Embryonic facial prominence (tissue), 1 donor: ENCODE measurements around the gene AGFG2.
A peak's percentile ranks its signal among the peaks of the same experiment; 100 is the strongest.

Experiments used
- DNase-seq: peaks from one replicate; pipeline ENCODE4 v3.0.0-alpha.2; 2016; ENCODE audit errors: extremely low spot score

The AGFG2 gene

DNA sequence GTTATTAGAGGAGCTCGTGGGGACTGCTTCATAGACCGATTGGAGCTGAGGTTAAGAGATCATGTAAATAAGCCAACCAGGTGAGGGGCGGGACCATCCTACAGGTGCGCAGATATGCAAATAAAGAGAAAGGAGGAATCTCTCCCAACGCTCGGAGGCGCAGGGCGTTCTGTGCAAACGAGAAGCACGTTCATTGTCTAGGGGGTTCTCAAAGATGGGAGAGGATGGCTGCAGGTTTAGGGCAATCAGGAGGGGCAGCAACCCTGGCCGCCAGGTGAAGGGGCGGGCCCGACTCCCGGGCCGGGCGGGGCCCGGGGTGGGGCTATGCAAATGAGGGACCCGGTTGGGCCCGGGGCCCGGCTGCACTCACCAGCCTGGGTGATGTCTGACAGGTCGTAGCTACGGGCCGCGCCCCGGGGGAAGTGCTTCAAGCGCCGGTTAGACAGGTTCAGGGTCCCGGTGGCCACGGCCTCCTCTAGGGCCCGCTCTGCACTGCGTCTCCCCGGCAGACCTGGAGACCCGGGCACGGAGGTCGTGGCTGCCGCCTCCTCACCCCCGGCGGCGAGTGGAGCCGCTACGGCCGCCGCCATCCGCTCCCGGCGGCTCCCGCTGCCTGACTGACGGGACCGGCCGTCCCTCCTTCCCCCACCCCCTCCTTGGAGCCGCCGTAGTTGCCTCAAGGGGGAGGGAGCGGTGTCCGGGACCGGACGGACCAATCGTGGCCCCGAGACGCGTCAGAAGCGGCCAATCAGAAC lies 46.7 kb downstream of the AGFG2 start, which contains the start of gene LRCH4:
Gene LRCH4 (minus strand): TSS at position 619 of the 755 bp plus-strand sequence. CDS start 29 bp downstream, at position 590.
- no peak for DNase-seq

DNA sequence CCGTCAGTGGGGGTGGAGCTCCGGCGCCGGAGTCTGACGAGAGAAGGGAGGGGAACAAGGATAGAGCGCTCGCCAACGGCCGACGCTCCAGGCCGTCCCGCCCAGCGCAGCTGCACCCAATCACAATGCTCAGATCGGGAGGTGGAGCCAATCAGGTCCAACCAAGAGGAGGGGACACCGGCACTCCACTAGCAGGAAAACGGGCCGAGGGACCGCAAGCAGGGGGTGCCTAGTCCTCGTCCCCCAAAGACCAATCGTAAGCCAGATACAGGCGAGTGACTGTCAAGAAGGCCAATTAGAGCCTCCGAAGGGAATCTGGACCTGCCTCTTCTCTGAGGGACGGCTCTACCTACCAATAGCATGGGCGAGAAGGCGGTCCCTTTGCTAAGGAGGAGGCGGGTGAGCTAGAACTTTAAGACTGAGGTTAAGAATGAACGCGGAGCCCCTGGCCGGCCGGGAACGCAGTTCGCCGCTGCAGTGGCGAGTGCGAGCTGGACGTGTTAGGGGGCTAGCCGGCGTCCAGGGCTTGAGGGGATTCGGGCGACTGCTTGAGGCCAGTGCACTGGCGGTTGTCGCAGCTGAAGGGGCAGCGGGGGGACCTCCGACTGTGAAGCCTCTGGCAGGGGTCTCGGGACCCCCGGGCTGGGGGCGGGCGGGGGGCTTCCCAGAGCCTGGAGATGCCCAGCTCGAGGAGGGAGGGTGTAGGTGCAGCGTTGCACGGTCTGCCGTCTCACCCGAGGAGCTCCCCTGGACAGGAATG lies 47.4 kb downstream of the AGFG2 start, which contains the start of gene FBXO24:
Gene FBXO24 (plus strand): TSS at position 63 of the 760 bp plus-strand sequence. CDS start 298 bp downstream, at position 361.
- DNase-seq: peak; percentile 100

DNA sequence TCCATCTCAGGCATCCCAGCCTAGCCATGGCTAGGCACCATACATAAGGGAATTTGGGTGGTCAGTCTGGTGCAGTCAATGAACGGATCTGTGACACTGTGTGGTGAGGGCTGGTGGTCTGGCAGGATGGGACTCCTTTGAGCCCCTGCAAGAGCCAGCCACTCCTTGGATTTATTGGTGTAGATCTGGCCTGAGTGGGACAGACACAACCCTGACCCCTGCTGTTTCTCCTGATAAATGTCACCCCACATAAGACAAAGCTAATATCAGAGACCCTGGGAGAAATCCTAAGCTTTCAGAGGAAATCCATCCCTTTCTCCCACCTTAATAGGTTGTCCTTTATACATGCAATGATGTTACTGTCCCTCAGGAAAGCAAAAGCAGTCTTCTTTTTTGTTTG lies 49.4 kb downstream of the AGFG2 start:
- DNase-seq: no peak

DNA sequence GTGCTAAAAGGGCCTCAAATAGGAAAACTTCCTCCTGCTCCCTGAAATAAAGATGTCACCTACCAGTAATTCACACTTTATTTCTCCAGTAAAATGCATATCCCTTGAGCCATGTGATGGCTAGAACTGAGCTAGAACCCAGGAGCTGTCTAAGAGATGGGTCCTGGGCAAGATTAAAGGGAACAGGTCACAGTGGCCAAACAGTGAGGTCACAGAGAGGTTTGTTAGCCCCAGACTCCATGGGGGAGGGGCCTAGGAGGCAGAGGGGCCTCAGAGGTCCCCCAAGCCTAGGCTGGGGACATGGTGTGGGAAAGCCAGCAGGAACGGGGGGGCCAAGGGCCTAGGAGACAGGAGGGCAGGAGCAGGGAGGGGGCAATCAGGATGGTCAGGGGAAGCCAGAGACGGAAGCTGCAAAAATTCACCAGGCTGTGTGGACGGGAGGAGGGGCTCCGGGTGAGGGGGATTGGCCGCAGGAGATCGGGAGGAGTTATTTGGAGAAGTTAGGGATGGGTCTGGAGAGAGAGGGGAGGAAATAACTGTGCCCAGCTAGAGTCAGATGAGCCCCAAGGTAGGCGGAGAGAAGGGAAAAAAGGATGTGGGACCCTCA lies 50.4 kb downstream of the AGFG2 start:
- DNase-seq: no peak

DNA sequence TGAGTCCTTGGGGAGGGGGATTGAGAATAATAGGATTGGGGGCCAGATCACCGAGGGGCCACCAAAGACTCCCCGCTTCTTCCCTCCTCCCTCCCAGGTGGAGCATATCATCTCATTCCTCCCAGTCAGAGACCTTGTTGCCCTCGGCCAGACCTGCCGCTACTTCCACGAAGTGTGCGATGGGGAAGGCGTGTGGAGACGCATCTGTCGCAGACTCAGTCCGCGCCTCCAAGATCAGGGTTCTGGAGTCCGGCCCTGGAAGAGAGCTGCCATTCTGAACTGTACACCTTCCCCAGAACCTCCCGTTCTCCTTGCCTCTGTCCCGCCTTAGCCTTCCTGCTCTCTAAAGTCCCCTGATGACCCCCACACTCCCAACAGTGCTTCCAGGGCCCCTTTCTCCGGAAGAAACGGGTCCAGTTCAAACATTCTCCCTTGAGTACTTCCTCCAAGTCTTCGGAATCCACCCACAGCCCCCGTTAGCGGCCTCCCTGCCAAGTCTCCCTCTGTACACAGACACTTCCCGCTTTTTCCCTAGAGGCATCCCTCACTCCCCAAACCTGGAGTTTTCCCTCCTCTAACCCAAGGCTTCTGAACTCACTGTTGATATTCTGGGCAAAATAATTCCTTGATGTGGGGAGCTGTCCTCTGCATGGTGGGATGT lies 51.2 kb downstream of the AGFG2 start:
- no peak for DNase-seq

DNA sequence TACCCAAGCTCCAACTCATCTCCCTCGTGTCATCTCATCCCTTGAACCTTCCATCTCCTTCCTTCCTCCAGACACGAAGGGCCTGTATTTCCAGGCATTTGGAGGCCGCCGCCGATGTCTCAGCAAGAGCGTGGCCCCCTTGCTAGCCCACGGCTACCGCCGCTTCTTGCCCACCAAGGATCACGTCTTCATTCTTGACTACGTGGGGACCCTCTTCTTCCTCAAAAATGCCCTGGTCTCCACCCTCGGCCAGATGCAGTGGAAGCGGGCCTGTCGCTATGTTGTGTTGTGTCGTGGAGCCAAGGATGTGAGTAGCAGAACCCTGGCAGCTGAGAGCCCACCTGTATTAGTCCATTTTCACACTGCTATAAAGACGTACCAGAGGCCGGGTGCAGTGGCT lies 52.6 kb downstream of the AGFG2 start:
- DNase-seq: no peak

DNA sequence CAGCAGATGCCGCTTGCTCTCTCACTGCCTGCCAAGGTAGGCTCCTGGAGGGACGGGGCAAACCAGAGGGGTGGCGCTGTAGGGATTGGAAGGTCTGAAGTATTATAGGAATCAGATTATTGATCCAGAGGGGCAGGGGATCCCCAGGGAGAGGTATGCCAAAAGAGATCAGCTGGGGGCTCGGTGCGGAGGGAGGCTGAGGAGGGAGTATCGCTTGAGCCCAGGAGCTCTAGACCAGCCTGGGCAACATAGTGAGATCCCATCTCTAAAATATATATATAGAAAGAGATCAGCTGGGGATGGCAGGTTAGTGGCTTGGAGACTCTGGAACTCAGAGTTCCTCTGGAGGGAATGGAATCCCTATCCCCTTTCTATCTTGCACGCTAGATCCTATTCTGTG lies 56.2 kb downstream of the AGFG2 start:
- DNase-seq: no peak

DNA sequence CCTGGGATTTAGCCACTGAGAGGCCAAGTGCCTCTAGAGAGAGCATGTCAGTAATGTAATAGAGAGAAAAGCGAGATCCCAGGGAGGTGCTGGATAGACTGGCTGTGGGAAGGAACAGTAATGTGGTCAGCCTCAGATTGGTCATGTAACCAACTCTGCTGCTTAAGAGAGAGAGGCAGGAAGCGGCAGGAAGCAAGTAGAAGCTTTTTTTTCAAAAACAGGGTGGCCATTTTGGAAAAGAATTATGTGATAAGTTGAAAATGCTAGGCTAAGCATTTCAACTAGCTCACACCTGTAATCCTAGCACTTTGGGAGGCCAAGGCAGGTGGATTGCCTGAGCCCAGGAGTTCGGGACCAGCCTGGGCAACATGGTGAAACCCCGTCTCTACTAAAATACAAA lies 59.4 kb downstream of the AGFG2 start:
- no peak for DNase-seq

DNA sequence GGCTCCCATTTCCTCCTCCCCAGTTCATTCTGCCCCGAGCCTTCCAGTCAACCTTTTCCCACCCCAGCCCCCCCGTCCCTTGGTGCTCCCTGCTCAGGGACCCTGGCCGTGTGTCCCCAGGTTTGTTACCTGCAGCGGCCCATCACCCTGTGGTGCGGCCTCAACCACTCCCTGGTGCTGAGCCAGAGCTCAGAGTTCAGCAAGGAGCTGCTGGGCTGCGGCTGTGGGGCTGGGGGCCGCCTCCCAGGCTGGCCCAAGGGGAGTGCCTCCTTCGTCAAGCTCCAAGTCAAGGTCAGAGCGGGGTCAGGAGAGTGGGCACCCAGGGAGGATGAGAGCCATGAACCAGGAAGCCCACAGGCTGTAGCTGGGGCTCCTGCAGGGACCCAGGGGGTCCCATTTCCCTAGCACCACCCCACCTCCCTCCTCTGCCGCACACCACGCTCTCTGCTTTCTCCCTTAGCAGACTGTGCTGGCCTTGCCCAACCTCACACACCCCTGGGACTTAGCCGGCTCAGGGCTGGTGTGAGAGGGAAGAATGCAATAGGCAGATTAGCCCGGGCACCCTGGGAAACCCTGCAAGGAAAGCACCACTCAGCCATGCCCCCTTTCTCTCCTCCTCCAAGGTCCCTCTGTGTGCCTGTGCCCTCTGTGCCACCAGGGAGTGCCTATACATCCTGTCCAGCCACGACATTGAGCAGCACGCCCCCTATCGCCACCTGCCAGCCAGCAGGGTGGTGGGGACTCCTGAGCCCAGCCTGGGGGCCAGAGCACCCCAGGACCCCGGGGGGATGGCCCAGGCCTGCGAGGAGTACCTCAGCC lies 61.1 kb downstream of the AGFG2 start:
- DNase-seq: no peak

DNA sequence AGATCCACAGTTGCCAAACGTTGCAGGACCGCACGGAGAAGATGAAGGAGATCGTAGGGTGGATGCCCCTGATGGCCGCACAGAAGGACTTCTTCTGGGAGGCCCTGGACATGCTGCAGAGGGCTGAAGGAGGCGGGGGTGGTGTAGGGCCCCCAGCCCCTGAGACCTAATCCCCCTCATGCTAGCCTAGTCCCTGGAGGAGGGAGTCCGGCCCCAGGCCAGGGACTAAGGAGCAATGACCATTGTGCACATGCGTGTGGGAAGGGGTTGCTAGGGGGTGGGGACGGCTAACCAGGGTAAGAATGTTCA lies 61.7 kb downstream of the AGFG2 start:
- DNase-seq: no peak

DNA sequence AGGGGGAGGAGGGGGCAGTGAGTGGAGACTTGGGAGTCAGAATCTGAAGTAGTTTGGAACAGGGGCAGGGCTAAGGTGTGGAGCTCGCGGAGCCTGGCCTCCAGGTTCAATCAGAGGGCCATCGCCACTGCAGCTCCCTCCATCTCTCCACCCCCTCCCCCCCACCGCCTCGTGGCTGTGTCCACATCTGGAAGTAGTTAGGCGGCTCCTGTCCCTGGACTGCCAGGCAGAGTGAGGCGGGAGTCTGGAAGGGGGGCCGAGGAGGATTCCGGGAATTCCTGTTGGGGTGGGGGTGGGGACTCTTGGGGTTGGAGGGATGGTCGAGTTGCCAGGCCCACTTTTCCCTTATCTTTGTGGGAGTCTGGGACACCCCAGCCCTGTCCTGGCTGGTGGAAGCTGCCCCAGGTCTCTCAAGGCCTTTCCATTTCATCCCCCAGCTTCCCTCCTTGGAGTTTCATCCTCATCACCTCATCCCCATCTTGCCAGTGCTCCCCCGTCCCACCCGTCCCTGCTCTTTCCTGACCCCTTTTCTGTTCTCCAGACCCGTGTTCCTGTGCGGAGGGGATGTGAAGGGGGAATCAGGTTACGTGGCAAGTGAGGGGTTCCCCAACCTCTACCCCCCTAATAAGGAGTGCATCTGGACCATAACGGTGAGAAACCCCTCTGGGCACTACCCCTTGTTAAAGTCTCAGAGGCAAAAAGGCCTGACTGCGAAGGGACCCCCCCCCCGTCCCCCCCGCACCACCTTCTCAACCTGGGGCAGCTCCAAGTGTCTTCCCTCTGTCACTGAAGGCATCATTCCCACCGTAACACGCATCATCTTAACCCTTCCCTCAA lies 64.1 kb downstream of the AGFG2 start:
- DNase-seq: peak; percentile 73

DNA sequence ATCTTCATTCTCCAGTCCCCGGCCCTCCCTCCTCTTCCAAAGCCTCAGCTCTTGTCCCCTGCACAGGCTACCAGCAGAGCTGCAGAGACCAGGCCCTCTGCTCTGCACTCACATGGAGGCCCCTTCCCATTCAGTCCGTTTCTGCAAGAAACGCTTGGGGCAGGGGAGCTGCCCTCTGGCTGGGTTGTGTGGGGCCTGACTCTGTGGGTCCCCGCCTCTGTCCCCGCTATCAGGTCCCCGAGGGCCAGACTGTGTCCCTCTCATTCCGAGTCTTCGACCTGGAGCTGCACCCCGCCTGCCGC lies 64.7 kb downstream of the AGFG2 start:
- no peak for DNase-seq

DNA sequence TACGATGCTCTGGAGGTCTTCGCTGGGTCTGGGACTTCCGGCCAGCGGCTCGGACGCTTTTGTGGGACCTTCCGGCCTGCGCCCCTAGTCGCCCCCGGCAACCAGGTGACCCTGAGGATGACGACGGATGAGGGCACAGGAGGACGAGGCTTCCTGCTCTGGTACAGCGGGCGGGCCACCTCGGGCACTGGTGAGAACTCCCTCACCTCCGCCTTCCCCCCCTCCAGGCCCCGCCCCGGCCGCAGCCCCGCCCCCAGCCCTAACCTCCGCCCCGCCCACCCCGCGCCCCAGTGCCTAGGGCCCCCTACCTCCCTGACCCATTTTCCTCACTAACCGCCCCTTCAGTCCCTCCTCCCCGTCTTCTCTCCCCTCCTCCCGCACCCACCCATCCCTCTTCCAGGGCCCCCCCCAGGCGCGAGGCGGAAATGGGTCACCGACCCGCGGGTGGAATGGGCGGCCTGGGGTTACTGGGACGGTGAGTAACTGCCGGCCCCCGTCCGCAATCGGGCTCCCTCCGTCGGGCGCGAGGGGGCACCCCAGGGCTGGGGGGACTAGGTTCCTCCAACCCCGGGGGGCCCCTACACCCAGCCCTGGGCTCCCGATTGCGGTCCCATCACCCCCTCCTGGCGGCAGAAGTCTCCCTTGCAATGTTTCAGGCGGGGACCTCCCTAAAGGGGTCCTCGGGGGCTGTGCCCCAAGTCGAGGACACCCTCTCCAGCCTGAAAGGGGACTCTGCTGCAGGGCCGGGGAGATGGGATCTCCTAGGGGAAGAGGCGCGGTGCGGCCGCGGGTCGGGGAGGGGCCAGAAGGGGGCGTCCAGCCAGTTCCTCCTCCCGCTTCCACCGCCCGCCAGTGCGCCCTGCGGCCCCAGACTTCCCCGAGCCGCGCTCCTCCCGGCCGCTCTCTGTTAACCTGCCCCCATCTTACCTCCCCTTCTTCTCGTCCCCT lies 65.3 kb downstream of the AGFG2 start:
- DNase-seq: peak; percentile 49

DNA sequence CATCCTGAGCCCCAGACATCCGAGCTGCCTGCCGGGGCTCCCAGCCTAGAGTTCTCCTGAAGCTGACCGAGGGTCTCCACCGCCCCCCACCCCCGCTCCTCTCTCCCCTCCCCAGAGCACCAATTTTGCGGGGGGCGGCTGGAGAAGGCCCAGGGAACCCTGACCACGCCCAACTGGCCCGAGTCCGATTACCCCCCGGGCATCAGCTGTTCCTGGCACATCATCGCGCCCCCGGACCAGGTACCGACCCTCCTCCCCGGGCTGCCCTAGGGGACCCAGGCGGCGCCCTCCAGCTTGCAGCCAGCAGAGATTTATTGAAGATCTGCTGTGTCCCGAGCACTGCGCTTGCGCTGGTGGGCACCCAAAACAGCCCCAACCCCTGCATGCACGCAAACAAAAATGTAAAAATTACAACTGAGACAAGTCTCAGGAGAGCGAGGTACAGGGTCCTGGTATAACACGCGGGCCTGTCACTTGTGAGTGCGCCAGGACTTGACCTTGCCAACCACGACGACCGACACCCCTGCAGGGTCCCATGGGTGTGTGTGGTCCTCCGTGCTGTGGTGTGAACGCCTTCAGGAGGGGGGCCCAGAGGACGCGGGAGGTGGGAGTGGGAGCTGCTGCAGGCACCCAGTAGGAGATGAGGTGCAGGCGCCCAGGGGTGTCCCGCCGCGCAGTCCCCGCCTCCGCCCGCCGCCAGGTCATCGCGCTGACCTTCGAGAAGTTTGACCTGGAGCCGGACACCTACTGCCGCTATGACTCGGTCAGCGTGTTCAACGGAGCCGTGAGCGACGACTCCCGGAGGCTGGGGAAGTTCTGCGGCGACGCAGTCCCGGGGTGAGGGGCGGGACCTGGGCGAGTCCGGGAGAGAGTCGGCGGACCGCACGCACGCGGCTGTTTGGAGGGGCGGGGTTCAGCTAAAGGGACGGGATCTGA lies 66.2 kb downstream of the AGFG2 start:
- no peak for DNase-seq

DNA sequence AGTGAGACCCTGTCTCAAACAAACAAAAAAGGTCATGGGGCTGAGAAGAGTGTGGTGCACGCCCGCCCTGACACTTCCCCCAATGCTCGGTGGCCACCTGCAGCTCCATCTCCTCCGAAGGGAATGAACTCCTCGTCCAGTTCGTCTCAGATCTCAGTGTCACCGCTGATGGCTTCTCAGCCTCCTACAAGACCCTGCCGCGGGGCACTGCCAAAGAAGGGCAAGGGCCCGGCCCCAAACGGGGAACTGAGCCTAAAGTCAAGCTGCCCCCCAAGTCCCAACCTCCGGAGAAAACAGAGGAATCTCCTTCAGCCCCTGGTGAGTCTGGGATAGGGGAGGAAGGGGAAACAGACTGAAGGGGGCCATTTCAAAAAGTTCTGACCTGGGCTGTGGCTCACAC lies 67.3 kb downstream of the AGFG2 start:
- no peak for DNase-seq

DNA sequence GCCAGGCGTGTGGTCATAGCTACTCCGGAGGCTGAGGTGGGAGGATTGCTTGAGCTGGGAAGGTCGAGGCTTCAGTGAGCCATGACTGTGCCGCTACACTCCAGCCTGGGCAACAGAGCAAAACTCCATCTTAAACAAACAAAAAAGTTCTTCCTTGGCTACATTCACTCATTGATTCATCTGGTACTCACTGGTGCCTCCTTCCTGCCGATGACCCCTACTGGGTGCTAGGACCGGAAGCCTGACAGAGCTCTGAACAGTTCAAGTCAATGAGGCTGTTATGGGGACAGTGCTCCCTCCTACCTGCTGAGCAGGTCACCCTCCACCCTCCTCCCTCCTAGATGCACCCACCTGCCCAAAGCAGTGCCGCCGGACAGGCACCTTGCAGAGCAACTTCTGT lies 68.1 kb downstream of the AGFG2 start:
- DNase-seq: no peak

DNA sequence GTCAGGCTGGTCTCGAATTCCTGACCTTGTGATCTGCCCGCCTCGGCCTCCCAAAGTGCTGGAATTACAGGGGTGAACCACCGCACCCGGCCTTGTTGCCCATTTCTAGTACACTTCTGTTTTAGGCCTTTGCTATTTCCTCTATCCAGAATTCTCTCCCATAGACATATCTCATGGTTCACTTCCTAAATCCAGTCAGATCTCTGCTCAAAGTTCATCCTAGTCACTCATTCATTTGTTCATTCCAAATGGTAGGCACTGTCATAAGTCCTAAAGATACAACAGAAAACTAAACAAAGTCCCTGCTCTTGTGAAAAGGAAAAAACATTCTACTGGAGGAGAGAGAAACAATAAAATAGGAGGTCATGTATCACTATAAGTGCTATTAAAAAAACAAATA lies 71.0 kb downstream of the AGFG2 start:
- DNase-seq: no peak

DNA sequence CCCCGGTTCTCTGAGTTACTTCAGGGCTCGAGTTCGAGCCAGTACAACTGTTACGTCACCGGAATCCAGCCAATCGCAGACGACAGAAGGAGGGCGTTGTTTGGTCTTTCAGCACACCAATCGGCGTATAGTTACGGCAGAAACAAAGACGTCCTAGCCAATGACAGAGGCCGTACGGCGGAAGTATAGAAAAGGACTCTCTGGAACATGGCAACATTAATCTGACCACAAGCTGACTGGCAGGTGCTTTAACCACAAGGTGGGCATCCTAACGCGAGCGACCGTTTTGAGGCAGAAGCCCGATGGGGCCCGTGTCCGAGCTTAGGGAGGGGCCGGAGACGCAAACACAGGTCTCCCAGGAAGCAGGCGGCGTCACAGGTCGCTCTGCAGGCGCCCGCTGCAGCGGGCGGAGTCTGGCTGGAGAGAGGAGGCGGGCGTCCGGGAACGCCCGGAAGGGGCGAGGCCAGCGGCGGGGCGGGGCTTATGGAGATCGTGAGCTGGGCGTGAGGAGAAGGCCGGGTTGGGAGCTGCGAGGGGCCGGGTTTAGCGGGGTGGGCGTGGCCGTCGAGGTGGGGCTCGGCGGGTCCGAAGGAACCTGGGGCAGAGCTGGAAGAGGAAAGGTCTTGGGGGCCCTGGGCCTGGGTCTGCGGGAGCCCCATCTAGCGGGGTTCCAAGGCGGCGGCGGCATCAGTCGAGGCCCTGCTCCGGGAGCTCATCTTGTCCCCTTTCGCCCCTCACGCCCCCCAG lies 73.2 kb downstream of the AGFG2 start, which contains the start of gene MOSPD3:
Gene MOSPD3 (plus strand): TSS at position 558 of the 747 bp plus-strand sequence. CDS start 252 bp downstream, outside the sequence.
- peak; percentile 98 for DNase-seq
